Measurements from ENCODE around the gene ARHGDIG.
"Not testable (repeated sequence)": the region's sequence is repeated elsewhere in the genome, so short reads cannot be mapped to it uniquely, and the experiment has no call there.

ARHGDIG gene

GRCh38 chr16:254461-254860 is 25.9 kb upstream of the ARHGDIG start:
- no peak for DNase-seq
- Histone ChIP-seq H3K27ac (ENCODE audit: insufficient read depth in 1 of 2, low read depth in 1 of 2, low read length in 2 of 2, poor library complexity in 1 of 2, severe bottlenecking in 2 of 2) (no peak overlapping the region), H3K4me1 (ENCODE audit: control extremely low read depth in 1 of 4, control insufficient read depth in 4 of 4, insufficient read depth in 4 of 4, low read length in 3 of 4) (peaks cover 0 to 30% (median 20%) of the 10 kb centered on the region in 4 experiments), H3K27me3 (replicated peaks in 2 of 5; ENCODE audit: control insufficient read depth in 4 of 5, insufficient read depth in 5 of 5, low read length in 4 of 5) (no peaks in the 10 kb centered on the region), H3K36me3 (ENCODE audit: control insufficient read depth in 4 of 4, insufficient read depth in 4 of 4, low read length in 3 of 4) (peaks cover 0 to 38% (median 12%) of the 10 kb centered on the region in 4 experiments), H3K9me3 (ENCODE audit: control extremely low read depth in 1 of 5, control insufficient read depth in 4 of 5, insufficient read depth in 2 of 5, low read depth in 1 of 5, low read length in 4 of 5) (no peaks in the 10 kb centered on the region), H3K4me3 (ENCODE audit: control insufficient read depth in 1 of 7, extremely low read depth in 1 of 7, insufficient read depth in 4 of 7, low read depth in 2 of 7, low read length in 6 of 7) (no peak overlapping the region)
- CTCF ChIA-PET = interaction anchor here (1.0 to 3.4 kb wide), 3 partner anchors 9 to 20 kb away, joined by 3 to 13 read pairs (median 3); partner anchors contain the start of gene FAM234A
- POLR2A ChIA-PET = interaction anchor here (0.5 to 1.1 kb wide), 2 partner anchors 20 to 29 kb away, joined by 3 read pairs; partner anchors contain the start of gene FAM234A
- WGBS (ENCODE audit: insufficient coverage) = 98% methylated on average over 25 of the region's 25 CpGs

GRCh38 chr16:255183-255582 is 25.2 kb upstream of the ARHGDIG start:
- H3K36me3 ChIP-seq (ENCODE audit: control insufficient read depth in 4 of 4, insufficient read depth in 4 of 4, low read length in 3 of 4) = peaks cover 0 to 41% (median 13%) of the 10 kb centered on the region in 4 experiments
- ChIA-PET CTCF (interaction anchor here (1.2 to 3.4 kb wide), 2 partner anchors 12 to 20 kb away, joined by 3 to 13 read pairs; partner anchors contain the start of gene FAM234A), POLR2A (interaction anchor here (1.1 kb wide), 1 partner anchor 20 kb away, joined by 3 read pairs; the partner anchor contains the start of gene FAM234A)
- no peak overlapping the region for H3K4me3 ChIP-seq (ENCODE audit: control insufficient read depth in 1 of 7, extremely low read depth in 1 of 7, insufficient read depth in 4 of 7, low read depth in 2 of 7, low read length in 6 of 7)
- no peaks in the 10 kb centered on the region for H3K9me3 ChIP-seq (ENCODE audit: control extremely low read depth in 1 of 5, control insufficient read depth in 4 of 5, insufficient read depth in 2 of 5, low read depth in 1 of 5, low read length in 4 of 5)
- no CpG with 5 or more reads among the region's 6 CpGs for WGBS (ENCODE audit: insufficient coverage)
- no peak for DNase-seq
- peaks cover 0 to 31% (median 22%) of the 10 kb centered on the region in 4 experiments for H3K4me1 ChIP-seq (ENCODE audit: control extremely low read depth in 1 of 4, control insufficient read depth in 4 of 4, insufficient read depth in 4 of 4, low read length in 3 of 4)
- H3K27ac ChIP-seq (ENCODE audit: insufficient read depth in 1 of 2, low read depth in 1 of 2, low read length in 2 of 2, poor library complexity in 1 of 2, severe bottlenecking in 2 of 2) = no peak overlapping the region
- no peaks in the 10 kb centered on the region for H3K27me3 ChIP-seq (replicated peaks in 2 of 5; ENCODE audit: control insufficient read depth in 4 of 5, insufficient read depth in 5 of 5, low read length in 4 of 5)

GRCh38 chr16:258091-258490 is 22.3 kb upstream of the ARHGDIG start:
- H3K36me3 ChIP-seq (ENCODE audit: control insufficient read depth in 4 of 4, insufficient read depth in 4 of 4, low read length in 3 of 4) = peaks cover 0 to 61% (median 27%) of the 10 kb centered on the region in 4 experiments
- POLR2A ChIA-PET = interaction anchor here (0.6 kb wide), 1 partner anchor 19 kb away, joined by 3 read pairs; no protein-coding TSS in a partner anchor
- WGBS (ENCODE audit: insufficient coverage) = 80% methylated on average over 1 of the region's 13 CpGs

GRCh38 chr16:259226-259625 is 21.2 kb upstream of the ARHGDIG start:
- Histone ChIP-seq H3K36me3 (ENCODE audit: control insufficient read depth in 4 of 4, insufficient read depth in 4 of 4, low read length in 3 of 4) (peaks cover 0 to 73% (median 31%) of the 10 kb centered on the region in 4 experiments), H3K27ac (ENCODE audit: insufficient read depth in 1 of 2, low read depth in 1 of 2, low read length in 2 of 2, poor library complexity in 1 of 2, severe bottlenecking in 2 of 2) (no peak overlapping the region), H3K4me1 (ENCODE audit: control extremely low read depth in 1 of 4, control insufficient read depth in 4 of 4, insufficient read depth in 4 of 4, low read length in 3 of 4) (peaks cover 0 to 6% (median 3%) of the 10 kb centered on the region in 4 experiments), H3K9me3 (ENCODE audit: control extremely low read depth in 1 of 5, control insufficient read depth in 4 of 5, insufficient read depth in 2 of 5, low read depth in 1 of 5, low read length in 4 of 5) (no peaks in the 10 kb centered on the region), H3K27me3 (replicated peaks in 2 of 5; ENCODE audit: control insufficient read depth in 4 of 5, insufficient read depth in 5 of 5, low read length in 4 of 5) (no peaks in the 10 kb centered on the region), H3K4me3 (ENCODE audit: control insufficient read depth in 1 of 7, extremely low read depth in 1 of 7, insufficient read depth in 4 of 7, low read depth in 2 of 7, low read length in 6 of 7) (no peak overlapping the region)
- DNase-seq = no peak
- CTCF ChIA-PET = no interaction called here
- POLR2A ChIA-PET = no interaction called here
- 60% methylated on average over 3 of the region's 10 CpGs for WGBS (ENCODE audit: insufficient coverage)

More at GRCh38 chr16:258091-258490, 22.3 kb upstream of the ARHGDIG start:
- peaks cover 0 to 17% (median 12%) of the 10 kb centered on the region in 4 experiments for H3K4me1 ChIP-seq (ENCODE audit: control extremely low read depth in 1 of 4, control insufficient read depth in 4 of 4, insufficient read depth in 4 of 4, low read length in 3 of 4)
- DNase-seq; H3K27ac ChIP-seq (ENCODE audit: insufficient read depth in 1 of 2, low read depth in 1 of 2, low read length in 2 of 2, poor library complexity in 1 of 2, severe bottlenecking in 2 of 2); H3K9me3 ChIP-seq (ENCODE audit: control extremely low read depth in 1 of 5, control insufficient read depth in 4 of 5, insufficient read depth in 2 of 5, low read depth in 1 of 5, low read length in 4 of 5); H3K4me3 ChIP-seq (ENCODE audit: control insufficient read depth in 1 of 7, extremely low read depth in 1 of 7, insufficient read depth in 4 of 7, low read depth in 2 of 7, low read length in 6 of 7); H3K27me3 ChIP-seq (replicated peaks in 2 of 5; ENCODE audit: control insufficient read depth in 4 of 5, insufficient read depth in 5 of 5, low read length in 4 of 5); CTCF ChIA-PET: not testable (repeated sequence)

GRCh38 chr16:259814-260253 is 20.6 kb upstream of the ARHGDIG start:
- no peak for DNase-seq

GRCh38 chr16:260326-260725 is 20.1 kb upstream of the ARHGDIG start:
- no peak for DNase-seq
- WGBS (ENCODE audit: insufficient coverage) = 99% methylated on average over 15 of the region's 19 CpGs
- peaks cover 0 to 74% (median 33%) of the 10 kb centered on the region in 4 experiments for H3K36me3 ChIP-seq (ENCODE audit: control insufficient read depth in 4 of 4, insufficient read depth in 4 of 4, low read length in 3 of 4)
- no peak overlapping the region for H3K27ac ChIP-seq (ENCODE audit: insufficient read depth in 1 of 2, low read depth in 1 of 2, low read length in 2 of 2, poor library complexity in 1 of 2, severe bottlenecking in 2 of 2)
- H3K4me3 ChIP-seq (ENCODE audit: control insufficient read depth in 1 of 7, extremely low read depth in 1 of 7, insufficient read depth in 4 of 7, low read depth in 2 of 7, low read length in 6 of 7) = no peak overlapping the region
- H3K9me3 ChIP-seq (ENCODE audit: control extremely low read depth in 1 of 5, control insufficient read depth in 4 of 5, insufficient read depth in 2 of 5, low read depth in 1 of 5, low read length in 4 of 5) = no peaks in the 10 kb centered on the region
- ChIA-PET CTCF (no interaction called here), POLR2A (no interaction called here)
- H3K27me3 ChIP-seq (replicated peaks in 2 of 5; ENCODE audit: control insufficient read depth in 4 of 5, insufficient read depth in 5 of 5, low read length in 4 of 5) = no peaks in the 10 kb centered on the region
- H3K4me1 ChIP-seq (ENCODE audit: control extremely low read depth in 1 of 4, control insufficient read depth in 4 of 4, insufficient read depth in 4 of 4, low read length in 3 of 4) = peaks cover 0 to 6% (median 3%) of the 10 kb centered on the region in 4 experiments

More at GRCh38 chr16:259814-260253, 20.6 kb upstream of the ARHGDIG start:
- ChIA-PET POLR2A (no interaction called here), CTCF (no interaction called here)
- H3K4me1 ChIP-seq (ENCODE audit: control extremely low read depth in 1 of 4, control insufficient read depth in 4 of 4, insufficient read depth in 4 of 4, low read length in 3 of 4) = peaks cover 0 to 6% (median 3%) of the 10 kb centered on the region in 4 experiments
- no peaks in the 10 kb centered on the region for H3K27me3 ChIP-seq (replicated peaks in 2 of 5; ENCODE audit: control insufficient read depth in 4 of 5, insufficient read depth in 5 of 5, low read length in 4 of 5)
- no peak overlapping the region for H3K4me3 ChIP-seq (ENCODE audit: control insufficient read depth in 1 of 7, extremely low read depth in 1 of 7, insufficient read depth in 4 of 7, low read depth in 2 of 7, low read length in 6 of 7)
- WGBS (ENCODE audit: insufficient coverage) = 96% methylated on average over 10 of the region's 13 CpGs
- H3K36me3 ChIP-seq (ENCODE audit: control insufficient read depth in 4 of 4, insufficient read depth in 4 of 4, low read length in 3 of 4) = peaks cover 0 to 74% (median 31%) of the 10 kb centered on the region in 4 experiments
- H3K27ac ChIP-seq (ENCODE audit: insufficient read depth in 1 of 2, low read depth in 1 of 2, low read length in 2 of 2, poor library complexity in 1 of 2, severe bottlenecking in 2 of 2) = no peak overlapping the region
- H3K9me3 ChIP-seq (ENCODE audit: control extremely low read depth in 1 of 5, control insufficient read depth in 4 of 5, insufficient read depth in 2 of 5, low read depth in 1 of 5, low read length in 4 of 5) = no peaks in the 10 kb centered on the region

GRCh38 chr16:261031-261691 is 19.2 kb upstream of the ARHGDIG start:
- H3K36me3 ChIP-seq (ENCODE audit: control insufficient read depth in 4 of 4, insufficient read depth in 4 of 4, low read length in 3 of 4) = peaks cover 0 to 68% (median 33%) of the 10 kb centered on the region in 4 experiments

More at GRCh38 chr16:261031-261691, 19.2 kb upstream of the ARHGDIG start:
- Histone ChIP-seq H3K4me3 (ENCODE audit: control insufficient read depth in 1 of 7, extremely low read depth in 1 of 7, insufficient read depth in 4 of 7, low read depth in 2 of 7, low read length in 6 of 7) (no peak overlapping the region), H3K9me3 (ENCODE audit: control extremely low read depth in 1 of 5, control insufficient read depth in 4 of 5, insufficient read depth in 2 of 5, low read depth in 1 of 5, low read length in 4 of 5) (no peaks in the 10 kb centered on the region), H3K27ac (ENCODE audit: insufficient read depth in 1 of 2, low read depth in 1 of 2, low read length in 2 of 2, poor library complexity in 1 of 2, severe bottlenecking in 2 of 2) (no peak overlapping the region), H3K27me3 (replicated peaks in 2 of 5; ENCODE audit: control insufficient read depth in 4 of 5, insufficient read depth in 5 of 5, low read length in 4 of 5) (no peaks in the 10 kb centered on the region), H3K4me1 (ENCODE audit: control extremely low read depth in 1 of 4, control insufficient read depth in 4 of 4, insufficient read depth in 4 of 4, low read length in 3 of 4) (peaks cover 0 to 6% (median 3%) of the 10 kb centered on the region in 4 experiments)
- ChIA-PET CTCF (no interaction called here), POLR2A (no interaction called here)
- WGBS (ENCODE audit: insufficient coverage) = 94% methylated on average over 25 of the region's 28 CpGs
- DNase-seq = no peak
